ENCODE results near the gene GSTA2. TPM values are rescaled to one million over a fixed set of nuclear protein-coding genes. Genes with fewer than 3 reads are reported as not detected.
A peak's percentile ranks its signal among the peaks of the same experiment; 100 is the strongest.
"Not testable (repeated sequence)": the region's sequence is repeated elsewhere in the genome, so short reads cannot be mapped to it uniquely, and the experiment has no call there.

The GSTA2 gene
- total and polyA plus RNA-seq, 2 of the 13 experiments (the other 11 are each of a cell fraction or from before 2014, with no cell fraction given), result 0.75 to 13.7 TPM

DNA sequence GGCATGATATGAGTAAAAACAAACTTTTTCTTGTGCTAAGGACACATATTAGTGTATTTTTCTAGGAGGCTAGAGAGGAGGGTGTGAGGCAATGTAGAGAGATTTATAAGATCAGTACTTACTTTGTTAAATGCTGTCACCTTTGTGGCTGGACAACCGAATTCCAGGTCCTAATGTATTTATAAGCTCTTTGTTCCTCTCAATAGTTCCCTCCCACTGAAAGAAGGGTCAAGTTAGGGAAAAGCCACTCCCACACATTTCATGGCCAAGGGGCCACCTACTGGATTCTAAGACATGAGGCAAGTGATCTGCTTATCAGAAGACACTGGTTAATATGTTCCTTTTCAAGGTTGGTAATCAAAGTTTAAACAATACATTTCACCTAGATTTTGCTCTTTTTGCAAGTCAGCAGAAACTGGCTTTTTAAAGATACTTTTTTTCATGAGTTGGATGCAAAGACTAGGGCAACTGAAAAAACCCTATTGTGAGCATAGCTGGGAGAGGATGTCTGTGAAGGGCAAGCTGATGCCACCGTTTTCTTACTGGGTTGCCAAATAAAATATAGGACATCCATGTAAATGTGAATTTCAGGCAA is at the start of gene GSTA2 (continued):
- TF ChIP-seq, protein P1, sequence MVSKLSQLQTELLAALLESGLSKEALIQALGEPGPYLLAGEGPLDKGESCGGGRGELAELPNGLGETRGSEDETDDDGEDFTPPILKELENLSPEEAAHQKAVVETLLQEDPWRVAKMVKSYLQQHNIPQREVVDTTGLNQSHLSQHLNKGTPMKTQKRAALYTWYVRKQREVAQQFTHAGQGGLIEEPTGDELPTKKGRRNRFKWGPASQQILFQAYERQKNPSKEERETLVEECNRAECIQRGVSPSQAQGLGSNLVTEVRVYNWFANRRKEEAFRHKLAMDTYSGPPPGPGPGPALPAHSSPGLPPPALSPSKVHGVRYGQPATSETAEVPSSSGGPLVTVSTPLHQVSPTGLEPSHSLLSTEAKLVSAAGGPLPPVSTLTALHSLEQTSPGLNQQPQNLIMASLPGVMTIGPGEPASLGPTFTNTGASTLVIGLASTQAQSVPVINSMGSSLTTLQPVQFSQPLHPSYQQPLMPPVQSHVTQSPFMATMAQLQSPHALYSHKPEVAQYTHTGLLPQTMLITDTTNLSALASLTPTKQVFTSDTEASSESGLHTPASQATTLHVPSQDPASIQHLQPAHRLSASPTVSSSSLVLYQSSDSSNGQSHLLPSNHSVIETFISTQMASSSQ (IDR thresholded peaks at IDR 0.05; ENCODE audit: low read depth), result peak; percentile 14; the same call in 1 of the 2 replicates
- TF ChIP-seq, protein P1 (CRISPR knock-in tag; IDR thresholded peaks at IDR 0.05; ENCODE audit: borderline replicate concordance), result not testable (repeated sequence)

DNA sequence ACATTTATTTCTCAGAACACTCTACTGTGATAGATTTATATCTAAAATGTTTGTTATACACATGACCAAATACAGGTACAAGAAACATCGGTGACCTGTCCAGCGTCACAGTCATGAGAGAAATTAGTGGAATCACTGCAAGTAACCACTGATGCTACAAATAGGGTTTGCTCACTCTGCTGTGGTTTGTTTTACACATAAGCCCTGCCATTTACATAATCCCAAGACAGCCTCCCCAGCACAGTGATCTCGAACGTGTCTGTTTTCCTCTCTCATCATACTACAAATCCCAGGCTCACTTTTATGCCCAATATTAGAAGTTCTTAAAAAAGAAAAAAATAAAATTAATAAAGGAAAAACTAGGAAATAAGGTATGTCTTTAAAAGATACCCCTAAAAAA is 46.5 kb upstream of the GSTA2 start:
- H3K36me3 ChIP-seq (replicated peaks in 1 of 2; ENCODE audit: control insufficient read depth in 1 of 2, insufficient read depth in 2 of 2, low read length in 2 of 2); ATAC-seq; intact Hi-C loops (cut with micrococcal nuclease; ENCODE audit: unreplicated experiment); H4K20me1 ChIP-seq (ENCODE audit: insufficient read depth, low read length); CTCF ChIA-PET (ENCODE audit: low intra/inter-chr PET ratio, low total read pairs); H3K79me2 ChIP-seq (ENCODE audit: insufficient read depth, low read length); H3K27ac ChIP-seq (ENCODE audit: extremely low read length, insufficient read depth, low read length); H3K27me3 ChIP-seq (ENCODE audit: control insufficient read depth in 1 of 2, insufficient read depth in 2 of 2, low read length in 2 of 2); BruUV-seq (replicated peaks); in situ Hi-C loops (cut with HindIII; ENCODE audit: extremely low pct_ligation_motif_present, low pct_unique_long_range_greater_than_20kb); FAIRE-seq; H3K9ac ChIP-seq (ENCODE audit: insufficient read depth, low read depth, low read length); H2AFZ ChIP-seq (ENCODE audit: low read length); H3K4me2 ChIP-seq (ENCODE audit: low read depth, low read length); POLR2A ChIA-PET; DNase-seq (ENCODE audit: low spot score); H3K9me3 ChIP-seq (ENCODE audit: low read length); H3K4me3 ChIP-seq (replicated peaks in 1 of 3; ENCODE audit: insufficient read depth in 1 of 3, low read depth in 2 of 3, low read length in 3 of 3): not testable (repeated sequence)
- 95% methylated on average over 4 of the region's 4 CpGs for WGBS (ENCODE audit: low lambda C conversion rate)
- H3K4me1 ChIP-seq (ENCODE audit: insufficient read depth, low read length), result peaks cover 19% of the 10 kb centered on the region
